GM21786 (cell line): ENCODE results near the gene ZNF837.

Source experiments
- ATAC-seq: cut with Tn5 transposase; IDR thresholded peaks from one replicate; pipeline ENCODE4 v1.9.1; 2021; ENCODE audit not compliant: unreplicated experiment

Gene ZNF837

GRCh38 chr19:58325311-58326022 lies 55.4 kb downstream of the ZNF837 start:
- no peak for ATAC-seq

- no peak for ATAC-seq
Observed at GRCh38 chr19:58319241-58319640, 61.6 kb downstream of the ZNF837 start.

- no peak for ATAC-seq
Observed at GRCh38 chr19:58318297-58318696, 62.5 kb downstream of the ZNF837 start.
